ENCODE measurements around the gene C1orf35. TPM values are rescaled to one million over a fixed set of nuclear protein-coding genes. Genes with fewer than 3 reads are reported as not detected.
A peak's percentile ranks its signal among the peaks of the same experiment; 100 is the strongest.

C1orf35 gene
- total and polyA plus RNA-seq, 4 donors = 4.0 to 7.5 (median 6.4) TPM

GRCh38 chr1:228125185-228125584, 22.1 kb upstream of the C1orf35 start:
- Histone ChIP-seq H3K4me3 (ENCODE audit: low read depth in 1 of 3, low read length in 3 of 3) (no peak overlapping the region), H3K27ac (ENCODE audit: low read depth in 1 of 2, low read length in 2 of 2) (no peak overlapping the region), H3K9ac (ENCODE audit: low read depth in 1 of 2, low read length in 2 of 2) (no peak overlapping the region), H3K36me3 (ENCODE audit: control insufficient read depth in 4 of 4, insufficient read depth in 3 of 4, low read depth in 1 of 4, low read length in 3 of 4) (no peaks in the 10 kb centered on the region), H3K27me3 (ENCODE audit: control insufficient read depth in 4 of 4, insufficient read depth in 4 of 4, low read length in 3 of 4) (no peaks in the 10 kb centered on the region), H3K9me3 (ENCODE audit: control insufficient read depth in 4 of 4, low read length in 3 of 4) (no peaks in the 10 kb centered on the region), H3K4me1 (ENCODE audit: control insufficient read depth in 4 of 4, insufficient read depth in 4 of 4, low read length in 3 of 4) (no peaks in the 10 kb centered on the region)
- WGBS = 76% methylated on average over 5 of the region's 5 CpGs
- no peak for TF ChIP-seq REST (IDR thresholded peaks at IDR 0.05)
- no peak for TF ChIP-seq ATF3 (IDR thresholded peaks at IDR 0.05)
- TF ChIP-seq NR2F2 (IDR thresholded peaks at IDR 0.05) = no peak
- TF ChIP-seq HNF4G (IDR thresholded peaks at IDR 0.05) = no peak
- TF ChIP-seq YY1 (IDR thresholded peaks at IDR 0.05) = no peak
- no peak for TF ChIP-seq FOXA2 (IDR thresholded peaks at IDR 0.05)
- DNase-seq (ENCODE audit: low spot score) = no peak

GRCh38 chr1:228123505-228123904, 20.4 kb upstream of the C1orf35 start:
- TF ChIP-seq HNF4G (IDR thresholded peaks at IDR 0.05) = no peak
- TF ChIP-seq JUND (IDR thresholded peaks at IDR 0.05) = peak in 1 of 2 donors; percentile 19
- peak; percentile 14 to 31 for TF ChIP-seq HNF4A (conservative IDR thresholded peaks at IDR 0.05)
- no peak for TF ChIP-seq MAX (IDR thresholded peaks at IDR 0.05)
- no peak for TF ChIP-seq NR2F2 (IDR thresholded peaks at IDR 0.05)
- DNase-seq (ENCODE audit: low spot score) = no peak
- 66% methylated on average over 2 of the region's 2 CpGs for WGBS

GRCh38 chr1:228122921-228123441, 19.9 kb upstream of the C1orf35 start:
- DNase-seq (ENCODE audit: low spot score) = no peak
- H3K4me3 ChIP-seq (ENCODE audit: low read depth in 1 of 3, low read length in 3 of 3) = no peak overlapping the region
- WGBS = 69% methylated on average over 1 of the region's 1 CpG
- H3K27ac ChIP-seq (ENCODE audit: low read depth in 1 of 2, low read length in 2 of 2) = no peak overlapping the region
- no peaks in the 10 kb centered on the region for H3K4me1 ChIP-seq (ENCODE audit: control insufficient read depth in 4 of 4, insufficient read depth in 4 of 4, low read length in 3 of 4)
- H3K9ac ChIP-seq (ENCODE audit: low read depth in 1 of 2, low read length in 2 of 2) = no peak overlapping the region
- H3K27me3 ChIP-seq (ENCODE audit: control insufficient read depth in 4 of 4, insufficient read depth in 4 of 4, low read length in 3 of 4) = no peaks in the 10 kb centered on the region
- no peaks in the 10 kb centered on the region for H3K36me3 ChIP-seq (ENCODE audit: control insufficient read depth in 4 of 4, insufficient read depth in 3 of 4, low read depth in 1 of 4, low read length in 3 of 4)
- no peaks in the 10 kb centered on the region for H3K9me3 ChIP-seq (ENCODE audit: control insufficient read depth in 4 of 4, low read length in 3 of 4)
- TF ChIP-seq ZBTB33 (IDR thresholded peaks at IDR 0.05) (no peak), HNF4A (conservative IDR thresholded peaks at IDR 0.05) (no peak), FOXA1 (IDR thresholded peaks at IDR 0.05) (no peak), REST (IDR thresholded peaks at IDR 0.05) (no peak), CTCF (IDR thresholded peaks at IDR 0.05; ENCODE audit: low read depth, low read length, missing input control) (no peak), JUND (IDR thresholded peaks at IDR 0.05) (no peak), SP1 (IDR thresholded peaks at IDR 0.05) (no peak), NR2F2 (IDR thresholded peaks at IDR 0.05) (no peak), YY1 (IDR thresholded peaks at IDR 0.05) (no peak), HNF4G (IDR thresholded peaks at IDR 0.05) (no peak), FOXA2 (IDR thresholded peaks at IDR 0.05) (no peak), TAF1 (conservative IDR thresholded peaks at IDR 0.05) (no peak), RXRA (IDR thresholded peaks at IDR 0.05) (no peak), ATF3 (IDR thresholded peaks at IDR 0.05) (no peak)

More at GRCh38 chr1:228123505-228123904, 20.4 kb upstream of the C1orf35 start:
- no peak overlapping the region for H3K9ac ChIP-seq (ENCODE audit: low read depth in 1 of 2, low read length in 2 of 2)
- H3K4me1 ChIP-seq (ENCODE audit: control insufficient read depth in 4 of 4, insufficient read depth in 4 of 4, low read length in 3 of 4) = no peaks in the 10 kb centered on the region
- no peaks in the 10 kb centered on the region for H3K27me3 ChIP-seq (ENCODE audit: control insufficient read depth in 4 of 4, insufficient read depth in 4 of 4, low read length in 3 of 4)
- no peak overlapping the region for H3K27ac ChIP-seq (ENCODE audit: low read depth in 1 of 2, low read length in 2 of 2)
- H3K9me3 ChIP-seq (ENCODE audit: control insufficient read depth in 4 of 4, low read length in 3 of 4) = no peaks in the 10 kb centered on the region
- H3K4me3 ChIP-seq (ENCODE audit: low read depth in 1 of 3, low read length in 3 of 3) = no peak overlapping the region
- no peaks in the 10 kb centered on the region for H3K36me3 ChIP-seq (ENCODE audit: control insufficient read depth in 4 of 4, insufficient read depth in 3 of 4, low read depth in 1 of 4, low read length in 3 of 4)

Measured in liver (tissue), 9 donors.